HG03280 (cell line): ENCODE measurements around the gene PNPO.

Experiments used
- ATAC-seq: cut with Tn5 transposase; IDR thresholded peaks from one replicate; pipeline ENCODE4 v1.9.1; 2021; ENCODE audit warnings: mild to moderate bottlenecking, moderate library complexity; ENCODE audit not compliant: unreplicated experiment

PNPO gene

GRCh38 chr17:47994724-47995123, 53.4 kb downstream of the PNPO start:
- no peak for ATAC-seq

- no peak for ATAC-seq
These were observed 54.0 kb downstream of the PNPO start for GRCh38 chr17:47995241-47995935.

- ATAC-seq = no peak
These were observed 54.8 kb downstream of the PNPO start for GRCh38 chr17:47996201-47996600.

- no peak for ATAC-seq
These were observed 56.2 kb downstream of the PNPO start for GRCh38 chr17:47997586-47997985.

GRCh38 chr17:47998044-47998443, 56.7 kb downstream of the PNPO start:
- ATAC-seq = no peak
